Hematopoietic multipotent progenitor cell treated with erythropoietin and hydrocortisone succinate and interleukin-3 and kit ligand, for 4 days (in vitro differentiated cells): ENCODE data around the gene PDGFRB.
A peak's percentile ranks its signal among the peaks of the same experiment; 100 is the strongest.

ENCODE experiments used
- DNase-seq: peaks from one replicate; pipeline ENCODE4 v3.0.0-alpha.2; 2015

PDGFRB gene

DNA sequence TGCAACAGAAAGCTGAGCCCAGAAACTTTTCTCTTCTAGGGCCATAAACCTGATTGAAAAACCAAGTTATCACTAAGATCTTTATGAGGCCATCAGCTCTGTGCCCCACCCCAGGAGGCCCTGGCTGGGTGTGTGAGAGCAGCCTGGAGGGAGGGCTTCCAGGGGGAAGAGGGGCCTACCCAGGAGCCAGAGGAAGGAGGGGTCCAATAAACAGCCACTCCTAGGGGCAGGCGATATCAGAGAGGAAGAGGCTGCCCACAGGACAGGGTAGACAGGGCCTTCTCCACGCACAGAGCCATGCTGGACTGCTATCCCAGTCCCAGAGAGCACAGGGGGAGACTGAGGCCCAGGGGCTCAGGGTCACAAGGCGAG lies 6.5 kb upstream of the PDGFRB start:
- DNase-seq, result no peak

DNA sequence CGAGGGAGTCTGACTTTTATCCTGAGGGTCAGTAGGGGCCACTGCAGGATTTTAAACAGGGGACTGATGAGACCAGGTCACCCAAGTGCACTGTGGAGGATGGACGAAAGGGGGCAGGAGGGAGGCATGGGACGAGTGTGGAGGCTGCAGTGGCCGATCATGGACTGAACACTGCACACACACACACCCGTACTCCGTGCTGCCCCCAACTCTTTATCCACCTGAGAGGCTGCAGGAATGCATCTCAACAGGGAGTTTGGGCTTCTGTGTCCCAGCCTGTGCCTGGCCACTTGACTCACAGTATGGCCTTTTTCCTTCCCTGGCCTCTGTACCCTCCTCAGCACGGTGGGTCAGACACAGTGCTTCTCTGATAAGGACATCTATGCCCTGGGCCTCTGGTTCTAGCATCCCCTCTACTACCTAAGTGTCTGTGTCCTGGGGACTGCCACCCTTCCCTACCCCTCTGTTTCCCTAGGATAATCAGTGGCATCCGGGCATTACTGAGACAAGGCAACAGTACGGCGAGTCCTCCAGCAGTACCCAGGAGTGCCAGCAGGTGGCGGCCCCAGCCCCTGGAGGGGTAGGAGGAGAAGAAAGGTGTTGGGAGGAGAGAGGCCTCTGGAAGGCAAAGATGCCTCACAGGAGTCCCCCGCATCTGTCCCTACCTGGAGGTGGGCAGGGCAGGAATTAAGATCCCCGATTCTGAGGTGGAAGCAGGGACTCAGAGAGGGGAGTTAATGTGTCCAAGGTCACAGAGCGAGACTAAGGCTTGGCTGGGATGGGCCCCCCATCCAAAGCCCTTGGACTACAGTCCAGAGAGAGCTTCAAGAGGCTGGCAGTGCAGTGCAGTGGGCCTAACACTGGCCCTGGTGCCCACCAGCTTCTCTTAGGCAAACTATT lies 5.8 kb upstream of the PDGFRB start:
- DNase-seq, result peak; percentile 80

DNA sequence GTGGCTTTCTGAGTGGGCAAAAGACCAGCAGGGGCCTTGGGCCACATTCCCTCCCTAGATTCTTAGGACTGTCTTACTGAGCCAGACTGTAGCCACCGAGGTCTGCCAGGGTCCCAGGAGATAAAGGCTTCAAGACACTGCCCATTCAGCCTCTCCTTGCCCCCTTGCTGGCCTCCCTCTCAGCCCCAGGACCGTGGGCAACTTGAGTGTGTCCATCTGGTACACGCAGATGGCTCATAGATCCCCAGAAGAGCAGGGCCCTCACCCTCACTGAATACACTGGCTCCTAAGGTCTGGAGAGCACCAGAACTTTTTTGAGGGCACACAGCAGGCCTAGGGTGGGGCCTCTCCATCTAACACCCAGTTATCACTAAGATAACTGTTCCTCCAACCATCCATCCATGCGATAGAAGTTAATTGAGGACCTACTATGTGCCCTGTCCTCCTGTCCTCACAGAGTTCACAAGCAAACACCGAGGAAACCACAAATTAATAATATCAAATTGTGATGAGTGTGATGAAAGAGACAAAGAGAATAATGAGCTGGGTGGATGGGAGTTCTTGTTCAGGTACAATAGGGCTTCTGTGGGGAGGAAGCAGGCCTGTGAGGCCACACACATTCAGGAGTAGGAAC lies 4.9 kb upstream of the PDGFRB start:
- DNase-seq, result no peak

DNA sequence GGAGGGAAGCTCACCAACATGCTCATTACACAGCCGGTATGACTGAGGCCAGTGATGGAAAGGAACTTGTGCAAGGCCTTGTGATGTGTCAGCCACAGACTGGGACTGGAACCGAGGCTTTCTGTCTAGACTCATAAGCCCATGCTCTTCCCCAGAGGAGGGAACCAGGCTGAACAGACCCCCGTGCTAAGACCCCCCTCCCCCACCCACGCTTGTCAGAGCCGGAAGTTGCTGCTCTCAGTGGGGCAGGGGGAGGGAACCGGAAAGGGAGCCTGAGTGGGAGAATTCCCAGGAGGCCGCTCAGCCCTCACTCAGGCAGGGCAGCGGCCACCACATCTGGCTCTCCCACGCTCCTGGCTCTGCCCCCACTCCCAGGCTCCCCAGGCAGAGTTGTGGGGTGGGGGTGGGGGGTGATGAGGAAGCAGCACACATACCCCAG lies 4.1 kb upstream of the PDGFRB start:
- DNase-seq, result no peak

DNA sequence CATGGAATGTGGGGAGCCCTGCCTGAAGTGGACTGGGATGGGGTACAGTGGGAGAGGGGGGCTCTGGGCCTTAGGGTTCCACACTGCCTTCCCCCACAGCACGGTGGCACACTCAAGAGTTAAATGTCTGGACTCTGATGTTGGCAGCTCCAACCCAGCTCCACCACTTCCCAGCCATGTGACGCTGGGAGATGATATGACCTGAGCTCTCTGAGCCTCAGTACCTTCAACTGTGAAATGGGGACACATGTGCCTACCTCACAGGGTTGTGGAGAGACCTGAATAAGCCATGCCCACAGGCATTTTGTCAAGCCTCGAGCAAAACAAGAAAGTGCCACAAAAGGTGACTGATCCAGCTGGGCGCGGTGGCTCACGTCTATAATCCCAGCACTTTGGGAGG lies 3.4 kb upstream of the PDGFRB start:
- DNase-seq, result no peak

DNA sequence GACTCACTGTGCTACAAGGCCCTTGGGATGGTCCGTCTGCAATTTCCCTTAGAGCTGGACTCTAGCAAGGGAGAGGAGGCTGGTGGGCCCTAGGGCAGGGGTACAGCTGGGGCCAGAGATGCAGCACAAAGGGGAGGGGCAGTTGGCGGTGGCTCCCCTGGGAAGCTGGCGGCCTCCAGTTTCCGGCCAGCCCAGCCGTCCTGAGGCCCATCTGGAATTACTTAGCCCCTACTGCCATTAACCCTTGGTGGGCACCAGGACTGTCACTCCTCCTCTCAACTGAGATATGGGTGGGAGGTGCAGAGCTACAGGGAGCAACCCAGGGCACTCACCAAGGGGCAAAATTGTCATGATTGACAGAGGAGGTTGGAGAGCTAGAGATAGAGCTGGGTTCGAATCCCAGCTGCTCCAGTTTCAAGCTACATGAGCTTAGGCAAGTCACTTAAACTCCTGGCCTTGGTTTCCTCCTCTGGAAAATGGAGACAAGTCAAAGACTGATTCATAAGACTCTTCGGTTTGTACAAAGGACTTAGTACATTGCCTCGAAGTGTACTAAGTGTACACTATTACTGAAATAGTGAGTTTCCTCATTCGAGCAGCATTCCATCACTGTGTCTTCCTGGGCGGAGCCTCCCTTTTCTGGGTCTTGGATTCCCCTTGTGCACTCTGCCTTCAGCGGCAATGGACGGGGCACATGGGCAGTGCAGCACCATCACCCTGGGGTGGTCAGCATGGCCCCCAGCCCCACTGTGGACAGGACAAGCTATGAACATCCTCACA lies 2.7 kb upstream of the PDGFRB start:
- no peak for DNase-seq

DNA sequence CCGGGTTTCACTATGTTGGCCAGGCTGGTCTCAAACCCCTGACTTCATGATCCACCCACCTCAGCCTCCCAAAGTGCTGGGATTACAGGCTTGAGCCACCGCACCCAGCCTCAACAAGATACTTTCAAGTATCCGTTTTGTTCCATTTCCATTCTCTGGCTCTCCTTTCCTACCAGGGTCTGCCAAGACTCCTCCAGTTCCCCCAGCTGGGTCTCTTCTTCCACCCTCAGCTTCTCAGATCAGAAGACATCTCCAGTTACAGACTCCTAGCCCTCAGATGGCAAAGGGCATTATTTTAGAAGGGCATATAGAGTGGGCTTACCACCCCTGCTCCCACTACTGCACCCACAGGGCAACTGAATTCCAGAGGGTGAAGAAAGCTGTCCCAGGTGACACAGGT lies 1.5 kb upstream of the PDGFRB start:
- no peak for DNase-seq

DNA sequence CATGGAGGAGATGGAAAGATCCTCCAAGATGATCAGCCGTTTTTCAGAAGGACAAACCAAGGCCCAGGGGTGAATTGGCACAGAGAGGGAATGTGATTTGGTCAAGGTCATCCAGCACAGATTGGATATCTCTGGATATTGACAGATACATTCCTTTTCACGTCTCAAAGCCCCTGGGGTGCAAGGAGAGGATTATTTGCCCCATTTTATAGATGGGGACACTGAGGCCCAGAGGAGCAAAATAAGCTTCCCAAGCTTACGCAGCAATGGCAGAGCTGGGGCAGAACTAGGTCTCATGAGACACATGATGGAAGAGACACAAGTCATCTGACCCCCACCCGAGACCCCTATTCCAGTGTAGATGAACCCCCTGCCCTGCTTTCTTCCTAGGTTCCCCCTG lies 895 bp upstream of the PDGFRB start:
- no peak for DNase-seq

DNA sequence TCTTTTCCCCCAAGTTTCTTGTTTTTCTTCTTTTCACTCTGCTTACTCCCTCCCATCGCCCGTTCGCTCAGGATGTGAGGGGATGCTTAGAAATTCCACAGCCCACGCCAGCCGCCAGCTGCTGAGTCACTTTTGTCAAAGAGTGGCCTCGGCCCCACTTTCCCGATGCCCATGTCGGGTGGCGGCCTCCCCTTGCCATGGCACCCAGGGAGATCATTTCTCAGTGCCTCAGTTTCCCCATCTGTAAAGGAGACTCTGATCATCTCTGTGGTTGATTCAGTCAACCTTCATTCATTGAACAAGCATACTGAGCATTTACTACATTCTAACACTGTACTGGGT lies 353 bp upstream of the PDGFRB start:
- no peak for DNase-seq

DNA sequence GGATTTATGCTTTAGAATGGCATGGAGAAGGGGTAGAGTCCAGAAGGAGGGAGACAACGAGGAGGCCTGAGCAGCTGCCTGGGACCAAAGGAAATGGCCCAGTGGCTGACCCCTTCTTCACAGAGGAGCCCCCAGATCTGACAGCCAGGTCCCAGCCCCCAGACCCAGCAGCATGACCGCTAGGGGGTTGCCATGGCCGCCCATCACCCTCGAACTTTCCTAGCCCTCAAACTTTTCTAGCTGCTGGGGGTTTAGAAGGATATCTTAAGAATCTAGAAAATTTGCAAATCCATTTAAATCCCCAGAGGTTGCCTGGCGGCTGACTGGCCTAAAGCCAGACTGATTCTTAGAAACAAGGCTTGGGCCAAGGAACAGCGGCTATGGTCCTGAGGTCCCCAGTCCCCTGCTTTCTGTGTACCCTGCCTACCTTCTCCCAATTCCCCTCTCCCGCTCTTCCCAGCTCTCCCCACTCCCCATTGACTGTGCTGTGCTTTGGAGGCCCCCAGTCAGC lies 972 bp downstream of the PDGFRB start:
- DNase-seq, result no peak

DNA sequence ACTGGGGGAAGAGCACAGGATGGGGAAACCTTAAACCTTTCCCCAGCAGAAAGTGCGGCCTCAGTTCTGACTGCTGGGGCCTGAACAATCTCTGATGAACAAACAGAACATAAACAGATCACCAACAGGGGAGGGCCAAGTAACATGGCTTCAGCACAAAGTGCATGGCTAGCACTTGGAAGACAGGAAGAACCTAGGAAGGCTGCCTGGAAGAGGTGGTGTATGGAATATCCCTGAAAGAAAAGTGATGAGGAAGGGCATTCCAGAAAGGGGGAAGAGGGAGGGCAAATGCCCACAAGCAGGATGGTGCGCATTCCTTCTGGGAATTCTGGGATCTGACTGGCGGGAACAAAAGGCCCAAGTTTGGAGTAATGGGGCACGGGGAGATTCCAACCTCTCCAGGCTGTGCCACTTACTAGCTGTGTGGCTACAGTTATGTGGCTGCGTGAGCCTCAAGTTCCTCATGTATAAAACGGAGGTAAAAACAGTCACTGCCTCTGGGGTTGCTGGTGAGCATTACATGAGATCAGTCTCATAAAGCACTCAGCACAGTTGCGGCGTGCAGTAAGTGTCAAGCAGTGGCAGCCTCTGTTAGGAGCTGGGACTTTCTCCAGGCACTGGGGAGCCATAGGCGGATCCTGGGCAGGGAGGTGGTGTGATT lies 1.6 kb downstream of the PDGFRB start:
- DNase-seq, result peak; percentile 69

DNA sequence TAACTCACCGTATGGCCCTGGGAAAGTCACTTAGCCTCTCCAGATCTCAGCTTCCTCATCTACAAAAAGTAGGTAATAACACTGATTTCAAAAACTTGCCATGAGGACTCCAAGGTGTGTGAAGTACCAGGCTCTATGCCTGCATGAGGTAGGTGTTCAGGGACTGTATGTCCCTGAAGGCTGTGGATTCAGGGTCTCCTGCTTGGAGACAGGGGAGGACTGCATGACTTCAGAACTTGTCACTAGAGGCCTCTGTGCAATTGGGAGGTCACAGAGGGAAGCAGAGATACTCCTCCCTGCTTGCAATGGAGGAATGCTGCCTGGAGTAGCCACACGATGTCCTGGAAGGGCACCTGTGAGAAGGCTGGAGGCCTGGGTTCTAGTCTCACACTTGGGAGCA lies 2.2 kb downstream of the PDGFRB start:
- DNase-seq, result no peak

DNA sequence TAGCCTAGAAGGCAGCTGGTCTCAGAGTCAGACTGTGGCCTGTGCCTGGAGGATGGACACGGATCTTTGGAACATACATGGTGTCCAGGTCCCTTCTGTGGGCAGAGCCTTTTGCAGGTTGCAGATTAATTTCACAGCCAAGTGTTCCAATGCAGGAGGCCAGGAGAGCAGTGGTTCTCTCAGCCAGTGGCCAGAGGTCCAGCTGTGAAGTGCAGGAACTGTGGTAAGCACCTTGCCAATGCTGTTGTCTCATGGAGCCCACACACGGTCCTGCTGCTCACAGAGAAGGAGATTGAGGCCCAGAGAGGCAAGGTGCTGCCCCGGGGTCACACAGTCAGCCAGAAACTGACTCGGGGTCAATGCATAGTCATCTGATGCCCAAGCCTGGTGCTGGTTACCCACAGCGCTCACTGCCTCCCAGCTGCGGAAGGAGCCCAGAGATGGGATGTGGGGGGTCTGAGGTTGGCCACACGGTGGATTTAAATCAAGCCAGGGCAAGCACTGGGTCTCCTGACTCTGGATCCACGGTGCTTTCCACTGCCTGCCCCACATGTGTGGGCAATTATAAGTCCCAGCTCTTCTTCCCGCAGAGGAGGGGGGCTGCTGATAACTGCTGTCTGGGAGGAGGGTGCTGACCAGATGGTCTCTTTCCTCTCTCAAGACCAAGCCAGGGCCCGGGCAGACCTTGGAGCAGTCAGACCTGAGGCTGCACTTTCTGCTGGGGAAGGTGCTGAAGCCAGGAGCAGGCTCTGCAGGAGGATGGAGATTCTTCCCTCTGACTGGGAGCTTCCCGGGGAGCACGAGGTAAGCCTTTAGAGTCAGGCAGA lies 2.8 kb downstream of the PDGFRB start:
- no peak for DNase-seq

DNA sequence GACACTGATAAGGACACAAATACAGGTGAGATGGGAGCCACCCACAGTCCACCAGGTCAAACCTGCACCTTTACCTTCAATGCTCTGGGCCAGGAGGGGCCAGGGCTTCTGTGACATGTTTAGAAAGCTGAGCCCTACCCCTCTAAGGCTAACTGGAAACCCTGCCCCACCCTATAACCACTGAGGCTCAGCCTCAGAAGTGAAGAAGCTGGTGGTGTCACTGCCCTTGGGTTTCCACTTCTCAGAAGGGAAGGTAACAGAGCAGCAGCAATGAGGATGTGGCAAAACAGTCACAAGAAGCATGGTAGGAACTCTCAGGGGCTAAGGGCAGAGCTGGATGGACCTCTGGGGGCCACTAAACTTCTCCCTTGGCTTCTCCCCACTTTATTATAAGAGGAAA lies 6.0 kb downstream of the PDGFRB start:
- DNase-seq, result no peak

DNA sequence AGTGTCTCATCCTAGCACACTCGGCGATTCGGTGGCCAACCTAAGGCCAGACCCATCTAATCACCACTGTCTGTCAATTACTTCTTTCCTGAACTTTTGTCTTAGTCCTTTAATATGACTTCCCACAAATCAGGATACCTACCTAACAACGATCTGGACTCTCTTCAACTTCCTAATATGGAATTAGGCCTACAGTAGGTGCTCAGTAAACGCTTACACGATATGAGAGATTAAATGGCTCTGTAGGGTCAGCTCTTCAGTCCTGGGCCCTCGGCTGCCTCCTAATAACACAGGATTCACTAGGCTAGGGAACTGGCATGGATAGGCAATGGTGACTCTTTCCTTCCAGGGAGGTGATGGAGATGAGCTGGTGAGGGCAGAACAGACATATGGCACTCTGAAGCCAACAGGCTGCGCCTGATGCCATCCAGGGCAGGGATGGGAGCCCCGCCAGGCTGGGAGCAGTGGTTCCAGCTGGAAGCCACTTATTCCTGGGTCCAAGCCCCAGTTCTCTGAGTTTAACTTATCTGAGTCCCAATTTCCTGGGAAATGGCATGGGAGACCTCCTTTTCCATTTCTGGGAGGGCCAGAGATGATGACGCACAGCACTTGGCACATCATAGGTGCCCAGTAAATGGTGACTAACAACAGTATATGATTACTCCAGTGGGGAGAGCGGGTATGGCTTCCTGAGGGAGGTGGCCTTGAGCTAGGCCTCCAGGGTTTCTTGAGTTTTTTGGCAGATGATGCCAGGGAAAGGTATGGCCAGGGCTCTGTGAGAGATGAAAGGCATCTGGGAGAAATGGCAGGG lies 7.3 kb downstream of the PDGFRB start:
- DNase-seq, result no peak

DNA sequence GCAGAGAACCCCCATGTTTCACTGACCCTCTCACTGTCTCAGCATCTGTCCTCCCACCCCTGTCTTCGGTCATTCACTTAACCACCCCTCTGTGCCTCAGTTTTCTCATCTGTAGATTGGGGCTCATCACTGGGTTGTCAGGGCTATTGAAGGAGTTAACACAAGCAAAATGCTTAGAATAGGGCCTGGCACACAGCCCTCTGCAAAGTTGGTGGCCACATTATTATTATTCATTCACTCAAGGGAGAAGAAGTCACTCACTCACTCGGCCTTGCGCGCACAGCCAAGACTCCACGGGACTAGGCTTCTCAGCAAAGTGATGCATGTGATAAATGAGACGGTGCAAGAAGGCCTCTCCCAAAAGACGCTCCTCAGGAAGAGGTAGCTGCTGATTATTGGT lies 8.0 kb downstream of the PDGFRB start:
- DNase-seq, result no peak

DNA sequence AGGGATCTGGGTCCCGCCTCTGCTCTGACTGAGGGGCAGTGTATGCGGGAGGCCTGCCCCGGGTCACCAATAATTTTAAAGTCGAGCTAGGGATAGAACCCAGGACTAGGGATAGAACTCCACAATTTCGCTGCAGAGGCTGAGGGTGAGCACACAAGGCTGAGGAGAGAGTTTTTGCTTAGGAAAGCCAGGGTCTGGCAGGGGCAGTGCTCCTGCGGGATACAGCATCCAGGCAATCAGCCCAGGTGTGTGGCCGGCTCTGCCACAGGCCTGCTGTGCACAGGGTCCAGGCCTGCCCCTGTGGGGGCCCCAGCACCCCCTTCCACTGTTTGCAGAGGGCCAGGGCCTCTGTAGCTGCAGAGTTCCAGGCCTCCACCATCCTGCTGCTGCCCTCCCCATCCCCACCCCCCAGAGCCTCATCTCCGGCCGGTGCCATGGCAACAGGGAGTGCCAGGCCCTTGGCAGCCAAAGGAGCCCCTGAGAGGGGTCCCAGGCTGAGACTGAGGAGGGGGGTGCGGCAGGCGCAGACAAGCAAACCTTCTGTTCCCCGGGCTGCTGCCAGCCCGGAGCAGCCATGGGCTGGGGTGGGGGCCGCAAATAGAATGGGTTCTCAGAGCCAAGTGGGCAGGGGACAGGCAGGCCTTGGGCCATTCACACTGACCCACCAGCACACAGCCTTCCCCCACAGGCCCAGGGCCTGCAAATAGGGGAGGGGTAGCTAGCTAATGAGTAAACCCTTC lies 8.6 kb downstream of the PDGFRB start:
- no peak for DNase-seq

DNA sequence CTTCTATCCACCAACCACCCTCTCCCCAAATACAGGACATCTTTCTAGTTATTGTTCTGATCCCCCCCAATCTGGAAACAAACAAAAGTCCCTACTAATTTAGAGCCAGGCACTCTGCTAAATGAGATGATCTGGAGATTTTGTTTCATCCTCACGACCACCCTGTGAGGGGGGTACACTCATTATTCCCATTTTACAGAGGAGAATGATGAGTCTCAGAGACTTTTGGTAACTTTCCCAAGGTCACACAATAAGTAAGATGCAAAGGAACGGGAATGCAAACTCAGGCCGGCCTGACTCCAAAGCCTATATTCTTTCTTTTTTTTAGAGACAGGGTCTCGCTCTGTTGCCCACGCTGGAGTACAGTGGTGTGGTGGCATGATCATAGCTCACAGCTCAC lies 9.4 kb downstream of the PDGFRB start:
- DNase-seq, result no peak

DNA sequence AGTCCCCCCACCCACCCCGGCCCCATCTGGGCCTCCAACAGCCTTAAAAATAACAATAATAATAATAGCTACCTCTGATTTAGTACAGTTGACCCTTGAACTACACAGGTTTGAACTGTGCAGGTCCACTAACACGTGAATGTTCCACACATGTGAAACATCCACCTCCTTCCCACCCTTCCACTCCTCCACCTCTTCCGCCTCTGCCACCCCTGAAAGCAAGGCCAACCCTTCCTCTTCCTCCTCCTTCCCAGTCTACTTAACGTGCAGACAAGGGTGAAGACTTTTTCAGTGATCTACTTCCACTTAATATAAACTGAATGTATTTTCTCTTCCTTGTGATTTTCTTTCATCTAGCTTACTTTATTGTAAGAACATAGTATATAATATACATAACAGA lies 10.8 kb downstream of the PDGFRB start:
- DNase-seq, result no peak

DNA sequence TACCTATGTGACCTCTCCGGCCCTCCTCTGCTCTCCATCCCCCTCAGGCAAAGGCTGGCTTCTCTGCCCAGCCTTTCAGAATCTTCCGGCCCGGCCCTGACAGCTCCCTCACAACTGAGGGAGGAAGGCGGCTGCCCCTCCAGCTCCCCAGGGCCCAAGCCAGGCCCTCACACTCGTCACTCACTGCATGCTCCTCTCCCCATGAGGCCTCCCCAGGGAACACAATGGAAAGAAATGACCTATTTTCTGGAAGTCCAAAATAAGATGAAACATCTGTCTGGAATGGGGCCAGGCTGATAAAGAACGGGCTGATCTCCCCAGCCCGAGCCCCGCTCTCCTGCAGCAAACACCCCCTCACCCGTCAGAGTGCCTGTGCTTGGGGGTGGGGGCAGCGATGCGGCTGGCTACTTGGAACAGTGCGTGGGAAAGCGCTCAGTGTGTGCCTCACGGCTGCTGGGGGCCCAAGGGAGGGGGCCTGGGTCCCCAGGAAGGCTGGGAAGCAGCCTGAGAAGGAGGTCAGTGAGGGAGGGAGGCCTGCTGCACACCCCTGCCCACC lies 11.3 kb downstream of the PDGFRB start:
- no peak for DNase-seq
